ENCODE measurements around the gene CES3. TPM values are rescaled to one million over a fixed set of nuclear protein-coding genes. Genes with fewer than 3 reads are reported as not detected.

CES3 gene
- polyA plus RNA-seq, 1 experiment = 0.12 TPM

DNA sequence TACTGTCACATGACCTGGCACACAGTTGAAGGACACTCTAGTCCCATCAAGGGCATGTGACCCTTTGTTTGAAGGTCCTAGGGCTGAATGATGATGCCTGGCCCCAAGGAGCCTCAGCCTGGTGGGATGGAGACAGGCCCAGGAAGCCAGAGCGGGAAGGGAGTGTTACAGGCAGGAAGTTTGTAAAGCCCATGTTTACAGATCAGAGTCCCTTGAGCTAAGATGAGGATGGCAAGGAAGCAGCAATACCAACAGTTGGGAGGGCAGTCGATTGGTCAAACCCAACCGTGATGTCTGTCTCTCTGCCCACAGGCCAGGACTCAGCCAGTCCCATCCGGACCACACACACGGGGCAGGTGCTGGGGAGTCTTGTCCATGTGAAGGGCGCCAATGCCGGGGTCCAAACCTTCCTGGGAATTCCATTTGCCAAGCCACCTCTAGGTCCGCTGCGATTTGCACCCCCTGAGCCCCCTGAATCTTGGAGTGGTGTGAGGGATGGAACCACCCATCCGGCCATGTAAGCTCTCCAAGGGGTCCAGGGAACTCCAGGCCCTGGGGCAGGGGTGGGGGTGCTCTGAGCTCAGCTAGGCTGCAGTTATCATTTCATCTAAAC lies 23.2 kb upstream of the CES3 start:
- ChIA-PET POLR2A (no interaction called here), CTCF (interaction anchor here (0.8 kb wide), 1 partner anchor 43 kb away, joined by 3 read pairs; no protein-coding TSS in a partner anchor)
- TF ChIP-seq, protein P1, sequence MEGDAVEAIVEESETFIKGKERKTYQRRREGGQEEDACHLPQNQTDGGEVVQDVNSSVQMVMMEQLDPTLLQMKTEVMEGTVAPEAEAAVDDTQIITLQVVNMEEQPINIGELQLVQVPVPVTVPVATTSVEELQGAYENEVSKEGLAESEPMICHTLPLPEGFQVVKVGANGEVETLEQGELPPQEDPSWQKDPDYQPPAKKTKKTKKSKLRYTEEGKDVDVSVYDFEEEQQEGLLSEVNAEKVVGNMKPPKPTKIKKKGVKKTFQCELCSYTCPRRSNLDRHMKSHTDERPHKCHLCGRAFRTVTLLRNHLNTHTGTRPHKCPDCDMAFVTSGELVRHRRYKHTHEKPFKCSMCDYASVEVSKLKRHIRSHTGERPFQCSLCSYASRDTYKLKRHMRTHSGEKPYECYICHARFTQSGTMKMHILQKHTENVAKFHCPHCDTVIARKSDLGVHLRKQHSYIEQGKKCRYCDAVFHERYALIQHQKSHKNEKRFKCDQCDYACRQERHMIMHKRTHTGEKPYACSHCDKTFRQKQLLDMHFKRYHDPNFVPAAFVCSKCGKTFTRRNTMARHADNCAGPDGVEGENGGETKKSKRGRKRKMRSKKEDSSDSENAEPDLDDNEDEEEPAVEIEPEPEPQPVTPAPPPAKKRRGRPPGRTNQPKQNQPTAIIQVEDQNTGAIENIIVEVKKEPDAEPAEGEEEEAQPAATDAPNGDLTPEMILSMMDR (IDR thresholded peaks at IDR 0.05; ENCODE audit: low read depth, low read length) = no peak
- H3K9me3 ChIP-seq (ENCODE audit: control insufficient read depth, insufficient read depth, low read length) = no peaks in the 10 kb centered on the region; the same call in 1 of the 2 replicates
- no peaks in the 10 kb centered on the region for H3K27me3 ChIP-seq (ENCODE audit: control insufficient read depth, insufficient read depth, low read length)
- no peak overlapping the region for H3K27ac ChIP-seq (ENCODE audit: low read depth, low read length)
- DNase-seq (ENCODE audit: low read depth, low spot score) = no peak
- no peak overlapping the region for H3K4me3 ChIP-seq (ENCODE audit: low read depth, low read length)

DNA sequence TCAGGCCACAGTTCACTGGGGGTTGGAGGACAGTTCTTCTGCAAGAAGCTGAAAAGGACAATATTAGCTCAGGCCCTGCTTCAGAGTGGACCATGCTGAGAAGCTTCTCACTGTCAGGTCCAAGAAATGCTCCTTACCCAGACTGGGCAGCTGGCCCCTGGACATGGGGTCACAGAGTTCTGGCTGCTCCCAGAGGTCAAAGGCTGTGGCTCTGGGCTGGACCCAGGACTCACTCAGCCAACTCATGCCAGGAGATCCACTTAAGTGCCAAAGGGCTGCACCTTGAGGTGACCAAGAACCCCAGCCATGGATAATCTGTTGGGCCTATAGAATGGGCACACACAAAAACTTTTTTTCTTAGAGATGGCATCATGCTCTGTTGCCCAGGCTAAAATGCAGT lies 21.7 kb upstream of the CES3 start:
- H3K27me3 ChIP-seq (ENCODE audit: control insufficient read depth, insufficient read depth, low read length) = no peaks in the 10 kb centered on the region
- POLR2A ChIA-PET = interaction anchor here (0.6 kb wide), 1 partner anchor 10 kb away, joined by 4 read pairs; no protein-coding TSS in a partner anchor
- no peak for DNase-seq (ENCODE audit: low read depth, low spot score)
- CTCF ChIA-PET = interaction anchor here (1.2 kb wide), 1 partner anchor 13 kb away, joined by 3 read pairs; no protein-coding TSS in a partner anchor
- H3K4me3 ChIP-seq (ENCODE audit: low read depth, low read length) = no peak overlapping the region
- TF ChIP-seq, protein P1 (IDR thresholded peaks at IDR 0.05; ENCODE audit: low read depth, low read length) = no peak
- H3K27ac ChIP-seq (ENCODE audit: low read depth, low read length) = no peak overlapping the region
- H3K9me3 ChIP-seq (ENCODE audit: control insufficient read depth, insufficient read depth, low read length) = no peaks in the 10 kb centered on the region; the same call in 1 of the 2 replicates

DNA sequence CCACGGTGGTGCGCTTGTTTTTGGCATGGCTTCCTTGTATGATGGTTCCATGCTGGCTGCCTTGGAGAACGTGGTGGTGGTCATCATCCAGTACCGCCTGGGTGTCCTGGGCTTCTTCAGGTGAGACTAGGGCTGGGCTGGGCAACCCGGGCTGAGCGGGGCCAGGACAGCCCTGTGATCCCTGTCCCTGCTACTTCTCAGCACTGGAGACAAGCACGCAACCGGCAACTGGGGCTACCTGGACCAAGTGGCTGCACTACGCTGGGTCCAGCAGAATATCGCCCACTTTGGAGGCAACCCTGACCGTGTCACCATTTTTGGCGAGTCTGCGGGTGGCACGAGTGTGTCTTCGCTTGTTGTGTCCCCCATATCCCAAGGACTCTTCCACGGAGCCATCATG lies 20.8 kb upstream of the CES3 start:
- ChIA-PET CTCF (no interaction called here), POLR2A (no interaction called here)
- H3K27ac ChIP-seq (ENCODE audit: low read depth, low read length) = no peak overlapping the region
- no peak overlapping the region for H3K4me3 ChIP-seq (ENCODE audit: low read depth, low read length)
- no peaks in the 10 kb centered on the region for H3K27me3 ChIP-seq (ENCODE audit: control insufficient read depth, insufficient read depth, low read length)
- H3K9me3 ChIP-seq (ENCODE audit: control insufficient read depth, insufficient read depth, low read length) = no peaks in the 10 kb centered on the region; the same call in 1 of the 2 replicates
- TF ChIP-seq, protein P1 (IDR thresholded peaks at IDR 0.05; ENCODE audit: low read depth, low read length) = no peak
- DNase-seq (ENCODE audit: low read depth, low spot score) = no peak

DNA sequence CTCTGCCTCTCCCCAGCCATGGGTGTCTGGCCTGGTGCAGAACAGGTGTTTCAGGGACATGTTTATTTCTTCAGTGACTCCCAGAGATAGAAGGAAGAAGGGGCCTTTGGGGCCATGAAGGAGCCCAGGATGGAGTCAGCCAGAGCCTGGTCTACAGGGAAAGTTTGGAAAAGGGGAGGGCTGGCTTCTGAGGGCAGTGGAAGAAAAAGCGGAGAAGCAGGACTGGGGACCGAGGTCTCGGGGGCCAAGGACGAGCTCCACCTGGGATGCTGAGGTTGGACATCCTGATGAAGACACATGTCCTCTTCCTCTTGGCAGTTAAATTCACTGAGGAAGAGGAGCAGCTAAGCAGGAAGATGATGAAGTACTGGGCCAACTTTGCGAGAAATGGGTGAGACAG lies 18.1 kb upstream of the CES3 start:
- no peaks in the 10 kb centered on the region for H3K27me3 ChIP-seq (ENCODE audit: control insufficient read depth, insufficient read depth, low read length)
- TF ChIP-seq, protein P1 (IDR thresholded peaks at IDR 0.05; ENCODE audit: low read depth, low read length) = no peak
- POLR2A ChIA-PET = no interaction called here
- DNase-seq (ENCODE audit: low read depth, low spot score) = no peak
- no peak overlapping the region for H3K27ac ChIP-seq (ENCODE audit: low read depth, low read length)
- CTCF ChIA-PET = interaction anchor here (1.6 to 2.0 kb wide), 2 partner anchors 11 to 48 kb away, joined by 5 to 6 read pairs; no protein-coding TSS in a partner anchor
- no peak overlapping the region for H3K4me3 ChIP-seq (ENCODE audit: low read depth, low read length)
- no peaks in the 10 kb centered on the region for H3K9me3 ChIP-seq (ENCODE audit: control insufficient read depth, insufficient read depth, low read length)

DNA sequence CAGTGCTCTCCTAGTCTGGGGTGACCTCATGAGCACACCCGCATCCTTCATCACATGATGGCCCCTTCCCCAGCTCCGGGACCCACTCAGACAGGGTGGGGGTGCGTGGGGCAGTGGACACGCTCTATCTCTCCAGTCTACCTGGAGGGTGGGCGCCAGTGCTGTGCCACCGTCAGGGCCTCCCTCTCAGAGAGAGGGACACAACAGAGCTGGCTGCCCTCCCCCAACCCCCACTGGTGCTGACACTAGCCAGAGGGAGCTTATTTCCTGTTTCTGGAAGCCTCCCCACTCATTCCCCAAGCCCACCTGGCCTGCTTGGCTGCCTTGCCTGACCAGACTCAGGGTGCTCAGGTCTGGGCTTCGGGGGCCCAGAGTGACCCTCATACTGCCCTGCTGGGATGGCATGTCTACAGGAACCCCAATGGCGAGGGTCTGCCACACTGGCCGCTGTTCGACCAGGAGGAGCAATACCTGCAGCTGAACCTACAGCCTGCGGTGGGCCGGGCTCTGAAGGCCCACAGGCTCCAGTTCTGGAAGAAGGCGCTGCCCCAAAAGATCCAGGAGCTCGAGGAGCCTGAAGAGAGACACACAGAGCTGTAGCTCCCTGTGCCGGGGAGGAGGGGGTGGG lies 17.5 kb upstream of the CES3 start:
- CTCF ChIA-PET = interaction anchor here (1.1 to 2.0 kb wide), 3 partner anchors 11 to 71 kb away, joined by 3 to 6 read pairs (median 5); no protein-coding TSS in a partner anchor
- no peaks in the 10 kb centered on the region for H3K9me3 ChIP-seq (ENCODE audit: control insufficient read depth, insufficient read depth, low read length)
- POLR2A ChIA-PET = no interaction called here
- TF ChIP-seq, protein P1 (IDR thresholded peaks at IDR 0.05; ENCODE audit: low read depth, low read length) = no peak
- no peak for DNase-seq (ENCODE audit: low read depth, low spot score)
- no peak overlapping the region for H3K27ac ChIP-seq (ENCODE audit: low read depth, low read length)
- no peak overlapping the region for H3K4me3 ChIP-seq (ENCODE audit: low read depth, low read length)
- peaks cover 2% of the 10 kb centered on the region for H3K27me3 ChIP-seq (ENCODE audit: control insufficient read depth, insufficient read depth, low read length)
